GM19023 (cell line): Measurements from ENCODE around the gene DSG2.
"Not testable (repeated sequence)": the region's sequence is repeated elsewhere in the genome, so short reads cannot be mapped to it uniquely, and the experiment has no call there.

ENCODE experiments used
- ATAC-seq: cut with Tn5 transposase; IDR thresholded peaks from one replicate; pipeline ENCODE4 v1.9.1; 2021; ENCODE audit warnings: mild to moderate bottlenecking, moderate library complexity; ENCODE audit not compliant: unreplicated experiment

Gene DSG2

DNA sequence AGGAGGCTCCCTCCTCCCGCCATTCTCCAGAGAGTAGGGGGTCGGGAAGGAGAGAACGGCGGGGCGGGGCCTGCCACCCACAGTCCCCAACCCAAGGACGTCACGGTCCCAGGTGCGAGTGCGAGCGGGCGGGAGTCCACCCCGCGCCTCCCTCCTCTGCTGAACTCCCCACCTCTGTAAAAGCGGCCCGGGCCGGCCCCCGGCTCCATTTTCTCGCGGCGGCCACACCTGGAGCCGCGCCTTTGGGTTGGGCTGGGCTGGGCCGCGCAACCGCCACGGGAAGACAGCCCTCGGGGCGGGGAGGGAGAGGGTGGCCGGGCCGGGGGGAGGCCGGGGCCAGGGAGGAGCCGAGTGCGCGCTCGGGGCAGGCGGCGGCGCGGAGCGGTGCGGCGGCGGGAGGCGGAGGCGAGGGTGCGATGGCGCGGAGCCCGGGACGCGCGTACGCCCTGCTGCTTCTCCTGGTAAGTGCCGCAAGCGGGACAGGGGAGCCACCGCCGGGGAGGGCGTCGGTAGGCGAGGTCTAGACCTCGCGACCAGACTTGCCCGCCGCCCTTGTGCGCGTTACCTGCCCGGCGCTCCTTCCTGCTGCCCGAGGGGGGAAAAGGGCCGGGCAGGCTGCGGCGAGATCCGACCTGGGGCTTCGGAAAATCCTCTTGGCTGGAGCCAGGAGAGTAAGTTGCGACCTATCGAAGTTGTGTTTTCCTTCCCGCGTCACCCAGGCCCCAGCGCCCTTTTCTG, at the start of gene DSG2:
Gene DSG2 (plus strand): TSS at position 342 of the 738 bp plus-strand sequence. CDS start 75 bp downstream, at position 417.
- ATAC-seq: peak; percentile 49

DNA sequence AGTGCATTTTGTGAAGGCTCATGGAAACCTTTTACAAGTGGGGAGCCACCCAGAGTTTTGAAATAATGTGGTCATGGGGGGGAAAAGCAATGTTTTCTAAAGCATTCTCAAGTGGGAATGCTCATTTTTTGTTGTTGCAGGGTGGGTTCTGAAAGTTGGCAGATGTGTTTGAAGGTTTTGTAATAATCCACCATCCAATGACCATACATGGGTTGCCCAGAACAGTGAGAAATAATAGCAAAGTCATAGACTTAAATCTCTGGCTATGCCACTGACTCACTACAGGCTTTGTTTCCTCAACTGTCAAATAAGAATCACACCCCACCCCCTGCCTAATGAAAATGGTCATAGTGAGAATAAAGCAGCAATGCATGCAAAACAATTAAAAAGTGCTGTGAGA, 47.6 kb upstream of the DSG2 start:
- no peak for ATAC-seq

DNA sequence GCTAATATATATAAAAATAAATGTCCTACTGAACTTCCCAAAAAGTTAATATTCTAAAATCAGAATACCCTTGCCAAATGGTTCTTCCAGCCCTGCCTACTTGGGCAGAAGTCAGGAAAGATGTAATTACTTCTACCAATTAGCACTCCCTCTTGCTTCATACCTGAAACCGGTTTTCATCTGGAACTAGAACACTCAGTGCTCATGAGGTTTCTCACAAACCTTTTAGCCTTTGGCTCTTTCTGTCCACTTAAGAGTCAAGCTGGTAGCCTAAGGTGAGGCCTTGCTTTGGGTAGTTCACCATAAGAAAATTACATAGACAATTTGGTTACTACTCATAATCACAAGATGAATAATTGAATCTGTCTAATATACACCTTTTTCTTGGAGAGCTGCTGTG, 46.4 kb upstream of the DSG2 start:
- no peak for ATAC-seq

GRCh38 chr18:31454066-31454708, 43.8 kb upstream of the DSG2 start:
- ATAC-seq: no peak

- ATAC-seq: no peak
Measured at GRCh38 chr18:31469629-31470028, 28.3 kb upstream of the DSG2 start.

GRCh38 chr18:31478688-31479087, 19.3 kb upstream of the DSG2 start:
- no peak for ATAC-seq

GRCh38 chr18:31482051-31482450, 15.9 kb upstream of the DSG2 start:
- ATAC-seq: no peak

- ATAC-seq: no peak
Measured at GRCh38 chr18:31483396-31483795, 14.6 kb upstream of the DSG2 start.

DNA sequence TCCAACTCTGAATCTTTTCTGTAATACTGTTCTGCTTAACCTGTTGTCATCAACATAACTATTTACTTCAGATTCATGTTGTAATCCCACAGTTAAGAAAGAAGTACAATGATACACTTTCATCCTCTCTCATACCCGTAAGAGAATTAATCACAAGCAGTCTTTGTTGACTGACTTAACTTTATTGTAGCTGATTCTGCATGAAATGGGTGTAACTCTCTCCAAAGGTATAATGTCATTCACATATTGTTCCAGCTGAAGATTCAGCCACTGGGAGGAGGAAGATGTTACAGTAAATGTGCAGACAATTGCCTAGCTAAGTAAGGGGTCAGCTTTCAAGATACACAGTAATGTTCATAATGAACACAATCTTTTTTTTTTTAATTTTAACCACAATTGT, 13.5 kb upstream of the DSG2 start:
- no peak for ATAC-seq

GRCh38 chr18:31486165-31486564, 11.8 kb upstream of the DSG2 start:
- no peak for ATAC-seq

DNA sequence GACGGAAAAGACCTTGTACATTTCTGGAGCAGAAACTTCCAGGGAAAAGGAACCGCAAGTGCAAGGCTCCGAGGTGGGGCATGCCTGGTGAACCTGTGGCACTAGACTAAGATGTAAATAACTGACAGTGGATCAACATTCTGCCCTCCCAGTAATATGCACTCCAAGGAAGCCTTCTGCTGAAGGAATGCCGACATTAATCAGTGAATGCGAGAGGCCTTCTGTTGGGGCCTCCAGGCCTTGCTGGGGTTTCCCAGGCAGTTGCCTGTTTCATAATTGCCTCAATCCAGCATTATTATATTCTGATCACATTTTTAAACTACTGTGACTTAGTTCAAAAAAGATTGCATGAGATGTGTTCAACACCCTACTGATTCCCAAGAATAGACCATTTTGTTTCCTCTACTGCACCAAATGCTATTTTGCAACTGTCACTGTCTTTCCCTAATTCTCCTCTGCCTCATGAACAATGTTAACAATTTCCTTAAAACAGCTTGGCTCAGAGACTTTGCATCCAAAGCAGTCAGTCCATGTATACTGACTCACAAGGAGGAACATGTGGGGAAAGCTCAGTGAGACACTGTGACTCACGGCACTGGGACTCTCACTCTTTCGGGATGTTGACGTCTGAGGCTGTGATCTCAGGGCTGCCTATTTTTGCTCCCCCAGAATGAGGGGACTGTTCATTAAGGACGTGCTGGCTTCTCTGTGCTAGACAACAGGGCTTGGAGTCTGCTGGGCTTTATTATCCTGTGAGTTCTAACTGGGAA, 10.5 kb upstream of the DSG2 start:
- ATAC-seq: no peak

DNA sequence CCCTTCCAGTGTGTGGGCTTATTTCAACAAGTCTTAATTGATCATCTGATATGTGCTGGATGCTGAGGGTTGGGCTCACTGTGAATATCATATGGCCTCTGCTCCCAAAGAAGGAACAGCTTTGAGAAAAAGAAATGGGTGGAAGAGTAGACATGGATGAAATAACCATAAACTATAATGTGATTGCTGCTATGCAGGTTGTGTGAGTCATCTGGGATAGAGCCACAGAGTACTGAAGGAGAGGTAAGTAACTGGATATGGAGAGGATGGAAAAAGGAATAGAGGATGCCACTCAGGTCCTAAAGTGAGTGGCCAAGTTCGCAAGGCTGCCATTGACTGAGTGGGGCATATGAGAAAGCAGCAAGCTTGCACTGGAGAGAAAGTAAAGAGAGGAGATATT, 8.7 kb upstream of the DSG2 start:
- no peak for ATAC-seq

DNA sequence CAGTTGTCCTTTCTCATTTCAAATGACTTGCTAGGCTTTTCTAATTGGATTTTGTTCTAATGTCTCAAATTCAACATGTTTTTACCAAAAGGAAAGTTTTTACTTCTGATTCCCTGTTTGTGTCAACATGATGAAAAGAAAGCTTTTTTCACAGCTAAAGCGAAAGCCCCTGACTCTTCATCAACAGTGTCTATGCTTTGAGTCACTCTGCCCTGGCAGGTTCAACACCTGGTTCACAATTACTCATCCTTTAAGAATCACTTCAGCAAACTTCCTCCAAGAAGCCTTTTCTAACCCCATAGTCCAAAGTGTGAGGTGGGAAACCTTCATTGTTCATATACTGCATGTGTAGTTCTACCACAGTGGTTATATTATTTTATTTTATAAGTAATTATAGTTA, 7.6 kb upstream of the DSG2 start:
- ATAC-seq: peak; percentile 85

DNA sequence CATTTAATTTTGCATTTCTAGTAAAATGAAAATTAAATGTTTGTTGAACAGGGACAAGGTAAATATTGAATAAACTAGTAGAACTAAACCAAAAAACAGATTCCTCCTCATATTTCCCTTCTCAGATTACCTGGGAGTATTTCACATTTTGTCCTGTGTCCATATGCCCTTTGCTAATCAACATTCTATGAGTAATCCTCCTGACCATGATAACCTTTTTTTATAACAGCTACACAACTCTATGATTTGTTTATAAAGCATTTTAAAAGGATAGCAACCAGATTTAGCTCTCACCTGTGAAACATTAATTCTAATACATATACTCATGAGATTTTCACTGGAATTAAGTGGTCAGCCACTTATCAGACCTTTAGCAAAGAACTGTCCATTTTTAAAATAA, 7.1 kb upstream of the DSG2 start:
- ATAC-seq: no peak

DNA sequence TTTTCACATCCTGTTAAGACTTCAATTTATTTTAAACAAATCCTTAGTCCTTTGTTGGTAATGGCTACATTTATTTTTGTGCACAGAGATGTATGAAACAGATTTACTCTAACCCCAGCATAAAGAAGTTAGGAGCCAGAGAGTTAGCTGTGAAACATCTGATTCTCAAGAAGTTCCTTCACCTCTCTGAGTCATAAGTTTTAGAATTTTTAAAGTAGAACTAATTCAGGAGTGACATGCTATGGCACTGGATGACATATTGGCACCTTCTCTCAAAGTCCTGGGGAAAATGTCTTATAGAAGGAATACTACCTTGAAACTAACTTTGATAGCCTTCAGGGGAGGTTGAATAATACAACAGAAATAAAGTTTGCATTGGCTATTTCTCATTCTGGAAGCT, 6.4 kb upstream of the DSG2 start:
- no peak for ATAC-seq

GRCh38 chr18:31492671-31493070, 5.3 kb upstream of the DSG2 start:
- no peak for ATAC-seq

DNA sequence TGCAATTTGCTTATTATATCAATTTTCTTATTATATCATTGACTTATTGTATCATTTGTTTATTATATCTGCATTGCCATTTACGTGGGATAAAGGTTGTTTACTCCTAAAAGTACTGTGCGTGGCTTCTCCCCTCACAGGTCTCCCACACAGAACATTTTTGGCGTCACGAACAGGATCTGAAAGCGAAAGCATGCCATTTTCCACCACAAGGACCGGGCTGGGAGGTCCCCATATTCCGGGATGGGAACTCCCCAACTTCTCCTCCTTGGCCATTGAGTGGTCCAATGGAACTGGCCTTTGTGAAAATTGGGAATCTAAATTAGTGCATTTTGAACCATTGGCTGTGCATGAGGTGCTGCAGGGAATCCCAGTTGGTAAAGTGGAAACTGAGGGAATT, 4.8 kb upstream of the DSG2 start:
- no peak for ATAC-seq

DNA sequence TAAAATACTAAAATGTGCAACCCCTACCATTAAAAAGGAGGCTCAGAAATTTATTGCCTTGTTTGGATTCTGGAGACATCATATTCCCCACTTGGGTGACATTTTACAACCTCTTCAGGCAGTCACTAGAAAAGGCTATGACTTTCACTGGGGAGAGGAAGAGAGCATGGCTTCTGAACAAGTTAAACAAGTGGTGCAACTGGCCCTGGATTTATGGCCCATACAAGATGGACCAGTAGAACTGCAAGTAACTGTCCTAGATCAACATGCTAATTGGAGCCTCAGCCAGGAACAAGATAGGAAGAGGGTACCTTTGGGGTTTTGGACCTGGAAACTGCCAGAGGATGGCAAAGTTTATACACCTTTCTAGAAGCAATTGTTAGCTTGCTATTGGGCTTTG, 4.0 kb upstream of the DSG2 start:
- no peak for ATAC-seq

DNA sequence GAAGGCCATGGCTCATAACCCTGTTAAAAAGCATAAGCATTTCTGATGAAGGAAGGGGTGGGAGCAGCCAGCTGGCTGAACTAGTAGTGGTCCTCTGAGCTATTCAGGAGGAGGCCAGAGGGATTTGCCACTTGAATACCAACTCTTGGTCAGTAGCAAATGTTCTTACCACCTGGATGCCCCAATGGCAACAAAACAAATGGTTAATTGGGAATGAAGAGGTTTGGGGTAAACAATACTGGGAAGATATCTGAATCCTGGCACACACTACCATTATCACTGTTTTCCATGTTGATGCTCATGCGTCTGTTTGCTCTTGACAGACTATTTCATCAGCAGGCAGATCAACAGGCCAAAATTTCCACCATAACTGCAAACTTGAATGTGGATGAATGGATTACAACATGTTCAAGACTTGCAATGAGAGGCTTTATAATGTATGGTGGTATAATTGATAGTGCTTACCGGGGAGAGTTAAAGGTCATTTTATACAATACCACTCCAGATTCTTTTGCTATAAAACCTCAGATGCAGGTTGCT, 3.2 kb upstream of the DSG2 start:
- not testable (repeated sequence) for ATAC-seq

DNA sequence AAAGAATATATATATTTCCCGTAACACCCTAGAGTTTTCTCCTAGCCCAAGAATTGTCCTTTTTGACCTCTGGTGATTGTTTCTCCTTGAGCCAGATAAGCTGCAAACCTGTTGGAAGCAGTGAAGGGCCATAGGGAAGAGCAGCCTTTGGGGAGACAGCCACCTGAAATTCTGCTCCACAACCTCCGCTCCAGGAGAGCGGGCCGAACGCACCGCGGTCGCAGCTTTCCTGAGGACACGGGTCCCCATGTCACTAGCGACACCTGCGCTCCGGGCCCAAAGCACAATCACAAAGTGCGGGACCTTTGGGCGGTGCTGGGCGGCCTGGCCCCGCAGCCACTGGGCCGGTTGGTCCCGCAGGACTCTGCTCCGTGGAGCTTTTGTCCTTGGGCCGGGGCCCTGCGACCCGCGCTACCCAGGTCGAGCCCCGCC, 557 bp upstream of the DSG2 start:
- peak; percentile 16 for ATAC-seq
